ENCODE measurements around the gene RNF5.

GRCh38 chr6:32204268-32204715 lies 26.1 kb downstream of the RNF5 start:
- TF ChIP-seq RFX5 (IDR thresholded peaks at IDR 0.05; ENCODE audit: low read length), result no peak
- TF ChIP-seq CTCF (IDR thresholded peaks at IDR 0.05), result no peak
- TF ChIP-seq USF2 (IDR thresholded peaks at IDR 0.05; ENCODE audit: borderline replicate concordance, low read depth, low read length), result no peak
- no peak for TF ChIP-seq NFIC (IDR thresholded peaks at IDR 0.05; ENCODE audit: borderline replicate concordance)
- no peak for TF ChIP-seq TAF1 (IDR thresholded peaks at IDR 0.05; ENCODE audit: borderline replicate concordance, low read depth, low read length)
- TF ChIP-seq GATA2 (CRISPR knock-in tag; IDR thresholded peaks at IDR 0.05), result no peak
- TF ChIP-seq GABPA (IDR thresholded peaks at IDR 0.05; ENCODE audit: low read depth), result no peak

Measured in SK-N-SH (cell line).